Measurements from ENCODE around the gene SIPA1.

GRCh38 chr11:65637794-65638419 lies at the start of gene SIPA1:
- TF ChIP-seq EZH2 (IDR thresholded peaks at IDR 0.05) (no peak), POLR2AphosphoS5 (IDR thresholded peaks at IDR 0.05; ENCODE audit: borderline replicate concordance, low read depth, low read length) (no peak; the same call in 1 of the 2 replicates), FOXP2 (optimal IDR thresholded peaks at IDR 0.05; ENCODE audit: control extremely low read depth, extremely low read length, insufficient read depth) (no peak)
